DMS53 treated with DMSO at 0.1 percent for 48 hours (cell line): Measurements from ENCODE around the gene FBL.
A peak's percentile ranks its signal among the peaks of the same experiment; 100 is the strongest.
"Not testable (repeated sequence)": the region's sequence is repeated elsewhere in the genome, so short reads cannot be mapped to it uniquely, and the experiment has no call there.

ENCODE experiments used
- DNase-seq: peaks from one replicate; lab custom pipeline; 2025; ENCODE audit not compliant: unreplicated experiment; lab: John Stamatoyannopoulos, UW

Gene FBL

GRCh38 chr19:39845933-39846677, at the start of gene FBL:
Gene FBL (minus strand): TSS chr19:39846379. CDS start chr19:39846300, 79 bp downstream.
- peak; percentile 91 for DNase-seq

- DNase-seq: not testable (repeated sequence)
Measured at GRCh38 chr19:39895096-39895495, 48.9 kb upstream of the FBL start.

GRCh38 chr19:39894236-39894606, 48.0 kb upstream of the FBL start:
- not testable (repeated sequence) for DNase-seq

- not testable (repeated sequence) for DNase-seq
Measured at GRCh38 chr19:39893366-39894235, 47.4 kb upstream of the FBL start.

- DNase-seq: not testable (repeated sequence)
Measured at GRCh38 chr19:39892506-39892902, 46.3 kb upstream of the FBL start.

- not testable (repeated sequence) for DNase-seq
Measured at GRCh38 chr19:39891660-39892505, 45.7 kb upstream of the FBL start.

GRCh38 chr19:39890755-39891551, 44.8 kb upstream of the FBL start:
- DNase-seq: no peak

GRCh38 chr19:39889872-39890754, 43.9 kb upstream of the FBL start:
- DNase-seq: not testable (repeated sequence)

GRCh38 chr19:39887456-39887951, 41.3 kb upstream of the FBL start:
- DNase-seq: not testable (repeated sequence)

- DNase-seq: not testable (repeated sequence)
Measured at GRCh38 chr19:39885821-39886554, 39.8 kb upstream of the FBL start.

- not testable (repeated sequence) for DNase-seq
Measured at GRCh38 chr19:39884721-39885120, 38.5 kb upstream of the FBL start.

GRCh38 chr19:39882645-39883044, 36.5 kb upstream of the FBL start:
- DNase-seq: not testable (repeated sequence)

- peak; percentile 42 for DNase-seq
Measured at GRCh38 chr19:39881495-39882110, 35.4 kb upstream of the FBL start.

- DNase-seq: not testable (repeated sequence)
Measured at GRCh38 chr19:39880241-39880640, 34.1 kb upstream of the FBL start.

GRCh38 chr19:39879796-39880195, 33.6 kb upstream of the FBL start:
- DNase-seq: not testable (repeated sequence)

GRCh38 chr19:39878866-39879265, 32.7 kb upstream of the FBL start:
- not testable (repeated sequence) for DNase-seq

GRCh38 chr19:39878398-39878797, 32.2 kb upstream of the FBL start:
- no peak for DNase-seq

GRCh38 chr19:39877982-39878381, 31.8 kb upstream of the FBL start:
- DNase-seq: not testable (repeated sequence)
